ENCODE results near the gene PTPN12. TPM values are rescaled to one million over a fixed set of nuclear protein-coding genes. Genes with fewer than 3 reads are reported as not detected.
"Not testable (repeated sequence)": the region's sequence is repeated elsewhere in the genome, so short reads cannot be mapped to it uniquely, and the experiment has no call there.

Gene PTPN12
- total RNA-seq, 4 donors from 2014 or later, result 58.5 to 72.6 (median 71.0) TPM

- 1 to 5% methylated on average over 30 of the region's 30 CpGs for WGBS, 2 donors
- no peaks in the 10 kb centered on the region for H3K9me3 ChIP-seq
- TF ChIP-seq CTCF (IDR thresholded peaks at IDR 0.05) (no peak), POLR2A (IDR thresholded peaks at IDR 0.05) (no peak)
- H3K36me3 ChIP-seq, result no peaks in the 10 kb centered on the region
- peak overlapping the region; percentile 94 to 100 (median 95) for H3K27ac ChIP-seq
- H3K4me1 ChIP-seq, result peaks cover 9 to 23% of the 10 kb centered on the region in 2 donors
- peak overlapping the region; percentile 83 to 98 (median 94) for H3K4me3 ChIP-seq (replicated peaks in 1 of 3)
- intact Hi-C loops (cut with DNase I), result loop anchor here (10.0 kb wide), 1 partner anchor 84 kb away; no protein-coding TSS in a partner anchor
- no peaks in the 10 kb centered on the region for H3K27me3 ChIP-seq
- peak; percentile 81 to 82 for DNase-seq
Measured at GRCh38 chr7:77538281-77539212, 1.5 kb downstream of the PTPN12 start.

GRCh38 chr7:77540402-77540822 is 3.3 kb downstream of the PTPN12 start:
- intact Hi-C loops (cut with DNase I), result no loop called here

GRCh38 chr7:77540993-77541392 is 3.9 kb downstream of the PTPN12 start:
- intact Hi-C loops (cut with DNase I); DNase-seq; H3K9me3 ChIP-seq; H3K27ac ChIP-seq; H3K27me3 ChIP-seq; H3K4me3 ChIP-seq (replicated peaks in 1 of 3); H3K36me3 ChIP-seq: not testable (repeated sequence)
- peaks cover 9 to 23% of the 10 kb centered on the region in 2 donors for H3K4me1 ChIP-seq
- WGBS, 2 donors, result 96 to 97% methylated on average over 7 of the region's 7 CpGs

More at GRCh38 chr7:77540402-77540822, 3.3 kb downstream of the PTPN12 start:
- Histone ChIP-seq H3K27me3 (no peaks in the 10 kb centered on the region), H3K27ac (no peak overlapping the region), H3K36me3 (no peaks in the 10 kb centered on the region), H3K4me3 (replicated peaks in 1 of 3) (no peak overlapping the region), H3K4me1 (peaks cover 9 to 23% of the 10 kb centered on the region in 2 donors), H3K9me3 (no peaks in the 10 kb centered on the region)
- 81 to 84% methylated on average over 4 of the region's 4 CpGs for WGBS, 2 donors
- no peak for DNase-seq
- no peak for TF ChIP-seq CTCF (IDR thresholded peaks at IDR 0.05)
- no peak for TF ChIP-seq POLR2A (IDR thresholded peaks at IDR 0.05)

- H3K4me1 ChIP-seq, result peaks cover 9 to 23% of the 10 kb centered on the region in 2 donors
- no peak for TF ChIP-seq CTCF (IDR thresholded peaks at IDR 0.05)
- no peak for TF ChIP-seq POLR2A (IDR thresholded peaks at IDR 0.05)
- no peak overlapping the region for H3K27ac ChIP-seq
- intact Hi-C loops (cut with DNase I), result no loop called here
- H3K27me3 ChIP-seq, result no peaks in the 10 kb centered on the region
- 90 to 96% methylated on average over 1 of the region's 1 CpG for WGBS, 2 donors
- H3K36me3 ChIP-seq, result no peaks in the 10 kb centered on the region
- no peak overlapping the region for H3K4me3 ChIP-seq (replicated peaks in 1 of 3)
- no peaks in the 10 kb centered on the region for H3K9me3 ChIP-seq
- no peak for DNase-seq
Measured at GRCh38 chr7:77542409-77542808, 5.3 kb downstream of the PTPN12 start.

- Histone ChIP-seq H3K27ac (no peak overlapping the region), H3K27me3 (no peaks in the 10 kb centered on the region), H3K4me1 (peaks cover 9 to 23% of the 10 kb centered on the region in 2 donors), H3K36me3 (no peaks in the 10 kb centered on the region), H3K9me3 (no peaks in the 10 kb centered on the region), H3K4me3 (replicated peaks in 1 of 3) (no peak overlapping the region)
- no peak for TF ChIP-seq CTCF (IDR thresholded peaks at IDR 0.05)
- no peak for TF ChIP-seq POLR2A (IDR thresholded peaks at IDR 0.05)
- intact Hi-C loops (cut with DNase I), result no loop called here
- WGBS, 2 donors, result 46 to 54% methylated on average over 2 of the region's 2 CpGs
- no peak for DNase-seq
Measured at GRCh38 chr7:77542895-77543294, 5.8 kb downstream of the PTPN12 start.
